WERI-Rb-1 (cell line): ENCODE data around the gene SH3PXD2B.

Experiments used
- DNase-seq: peaks from one replicate; pipeline ENCODE4 v3.0.0-alpha.2; 2020
- H3K27ac ChIP-seq: fragments of 250-450 bp; sonication (Bioruptor Pico); 2 replicates; pipeline ENCODE4 v1.5.1; 2020; ENCODE audit warnings: mild to moderate bottlenecking, moderate library complexity
- H3K27me3 ChIP-seq: fragments of 250-450 bp; sonication (Bioruptor Pico); 2 replicates; pipeline ENCODE4 v1.5.1; 2021; ENCODE audit warnings: mild to moderate bottlenecking, low read depth, moderate library complexity; ENCODE audit not compliant: insufficient read depth, severe bottlenecking
- H3K36me3 ChIP-seq: fragments of 250-450 bp; sonication (Bioruptor Pico); 2 replicates; pipeline ENCODE4 v1.5.1; 2020; ENCODE audit warnings: mild to moderate bottlenecking, moderate library complexity
- H3K4me3 ChIP-seq: 2 replicates; pipeline ENCODE4 v1.5.1; 2011; ENCODE audit warnings: low read depth, mild to moderate bottlenecking, control low read depth, low read length
- H3K9me3 ChIP-seq: fragments of 250-450 bp; sonication (Bioruptor Pico); 2 replicates; pipeline ENCODE4 v1.5.1; 2021; ENCODE audit warnings: mild to moderate bottlenecking, moderate library complexity; ENCODE audit not compliant: severe bottlenecking
- CTCF ChIP-seq: IDR thresholded peaks from 2 replicates; pipeline ENCODE4 v1.5.1; 2011; ENCODE audit warnings: low read depth, mild to moderate bottlenecking, control low read depth, inconsistent platforms, low read length

Gene SH3PXD2B

GRCh38 chr5:172344855-172345409 lies 109.4 kb downstream of the SH3PXD2B start:
- H3K36me3 ChIP-seq, result no peaks in the 10 kb centered on the region; the same call in 1 of the 2 replicates
- H3K4me3 ChIP-seq, result no peak overlapping the region
- no peak overlapping the region for H3K27ac ChIP-seq
- TF ChIP-seq CTCF, result no peak
- H3K9me3 ChIP-seq, result no peaks in the 10 kb centered on the region
- no peaks in the 10 kb centered on the region for H3K27me3 ChIP-seq
- DNase-seq, result no peak

GRCh38 chr5:172343741-172344140 lies 110.6 kb downstream of the SH3PXD2B start:
- H3K27me3 ChIP-seq, result no peaks in the 10 kb centered on the region
- H3K9me3 ChIP-seq, result no peaks in the 10 kb centered on the region
- no peak for TF ChIP-seq CTCF
- H3K27ac ChIP-seq, result no peak overlapping the region
- no peaks in the 10 kb centered on the region; the same call in 1 of the 2 replicates for H3K36me3 ChIP-seq
- no peak for DNase-seq
- no peak overlapping the region for H3K4me3 ChIP-seq

GRCh38 chr5:172342918-172343317 lies 111.4 kb downstream of the SH3PXD2B start:
- TF ChIP-seq CTCF, result no peak
- Histone ChIP-seq H3K27me3 (no peaks in the 10 kb centered on the region), H3K9me3 (no peaks in the 10 kb centered on the region), H3K36me3 (no peaks in the 10 kb centered on the region; the same call in 1 of the 2 replicates), H3K27ac (no peak overlapping the region), H3K4me3 (no peak overlapping the region)
- DNase-seq, result no peak

- TF ChIP-seq CTCF, result no peak
- no peak overlapping the region for H3K4me3 ChIP-seq
- no peak overlapping the region for H3K27ac ChIP-seq
- no peak for DNase-seq
- no peaks in the 10 kb centered on the region for H3K27me3 ChIP-seq
- no peaks in the 10 kb centered on the region for H3K9me3 ChIP-seq
- no peaks in the 10 kb centered on the region; the same call in 1 of the 2 replicates for H3K36me3 ChIP-seq
Observed at GRCh38 chr5:172339264-172340180, 114.8 kb downstream of the SH3PXD2B start.

- Histone ChIP-seq H3K27ac (no peak overlapping the region), H3K27me3 (no peaks in the 10 kb centered on the region), H3K36me3 (no peaks in the 10 kb centered on the region; the same call in 1 of the 2 replicates), H3K4me3 (no peak overlapping the region), H3K9me3 (no peaks in the 10 kb centered on the region)
- TF ChIP-seq CTCF, result no peak
- DNase-seq, result no peak
Observed at GRCh38 chr5:172336676-172337285, 117.5 kb downstream of the SH3PXD2B start.
